ENCODE results near the gene RCN1. TPM values are rescaled to one million over a fixed set of nuclear protein-coding genes. Genes with fewer than 3 reads are reported as not detected.

The RCN1 gene
- total and polyA plus RNA-seq, 2 of the 8 experiments (the other 6 are each of a cell fraction or from before 2014, with no cell fraction given), result 45.1 to 123 TPM

GRCh38 chr11:32148895-32149294 is 58.0 kb downstream of the RCN1 start:
- POLR2A ChIA-PET (ENCODE audit: partially characterized antibody), result no interaction called here
- H3K23me2 ChIP-seq (ENCODE audit: low read depth, low read length), result no peaks in the 10 kb centered on the region
- TF ChIP-seq PHF8 (conservative IDR thresholded peaks at IDR 0.05; ENCODE audit: low read depth, low read length) (no peak), CHD2 (IDR thresholded peaks at IDR 0.05; ENCODE audit: low read length) (no peak), POU5F1 (IDR thresholded peaks at IDR 0.05; ENCODE audit: low read depth, low read length) (no peak), POLR2A (IDR thresholded peaks at IDR 0.05; ENCODE audit: control extremely low read depth in 1 of 2, low read depth in 2 of 2, low read length in 2 of 2) (no peak), RXRA (IDR thresholded peaks at IDR 0.05; ENCODE audit: insufficient read depth, low read depth, low read length) (no peak), NRF1 (IDR thresholded peaks at IDR 0.05; ENCODE audit: low read depth, low read length) (no peak), SP1 (IDR thresholded peaks at IDR 0.05; ENCODE audit: low read depth, low read length) (no peak), RAD21 (IDR thresholded peaks at IDR 0.05 in 1 of 2, conservative IDR thresholded peaks at IDR 0.05 in 1 of 2; ENCODE audit: low read depth in 2 of 2, low read length in 2 of 2) (no peak), BCL11A (IDR thresholded peaks at IDR 0.05; ENCODE audit: low read depth in 2 of 2, low read length in 2 of 2) (no peak), SAP30 (IDR thresholded peaks at IDR 0.05; ENCODE audit: insufficient read depth, insufficient replicate concordance, low read length) (no peak)

More at GRCh38 chr11:32148895-32149294, 58.0 kb downstream of the RCN1 start:
- Histone ChIP-seq H2BK120ac (replicated peaks; ENCODE audit: low read depth, low read length) (no peak overlapping the region), H3K9ac (replicated peaks in 1 of 4; ENCODE audit: extremely low read depth in 1 of 4, low read depth in 3 of 4, low read length in 3 of 4) (no peak overlapping the region), H3K4ac (replicated peaks; ENCODE audit: insufficient read length, low read depth, low read length) (no peak overlapping the region), H3K79me2 (ENCODE audit: control insufficient read depth in 1 of 2, insufficient read depth in 2 of 2, low read length in 2 of 2) (no peaks in the 10 kb centered on the region), H2AK5ac (ENCODE audit: low read depth, low read length) (no peak overlapping the region), H3K27me3 (replicated peaks in 1 of 4; ENCODE audit: control insufficient read depth in 3 of 4, extremely low read depth in 1 of 4, insufficient read depth in 3 of 4, low read length in 3 of 4) (no peaks in the 10 kb centered on the region), H2AFZ (ENCODE audit: low read length) (no peak overlapping the region), H3K36me3 (ENCODE audit: control insufficient read depth in 2 of 4, insufficient read depth in 4 of 4, low read length in 3 of 4) (no peaks in the 10 kb centered on the region), H3K4me3 (ENCODE audit: extremely low read depth in 1 of 4, insufficient read depth in 2 of 4, low read depth in 3 of 4, low read length in 4 of 4) (no peak overlapping the region), H3K79me1 (ENCODE audit: low read depth, low read length) (no peaks in the 10 kb centered on the region), H3K27ac (ENCODE audit: low read depth, low read length) (no peak overlapping the region), H4K5ac (ENCODE audit: insufficient read length, low read depth, low read length) (no peak overlapping the region), H3K9me3 (ENCODE audit: insufficient read depth in 2 of 2, low read depth in 1 of 2, low read length in 1 of 2) (peaks cover 0 to 7% of the 10 kb centered on the region in 2 experiments; a peak in 2 of 4 replicates), H4K20me1 (replicated peaks in 1 of 2; ENCODE audit: control insufficient read depth in 1 of 2, insufficient read depth in 2 of 2, low read length in 2 of 2) (no peaks in the 10 kb centered on the region), H4K8ac (ENCODE audit: extremely low read depth, insufficient read depth, low read length) (no peak overlapping the region), H3K14ac (ENCODE audit: insufficient read length) (no peak overlapping the region), H3K4me2 (ENCODE audit: insufficient read depth in 1 of 2, low read depth in 2 of 2, low read length in 2 of 2) (no peak overlapping the region), H4K91ac (replicated peaks; ENCODE audit: insufficient read length, low read length) (no peak overlapping the region), H3K23ac (ENCODE audit: insufficient read length) (no peak overlapping the region), H2BK12ac (ENCODE audit: low read depth, low read length) (no peak overlapping the region), H2BK5ac (ENCODE audit: low read depth, low read length) (no peak overlapping the region), H2BK20ac (ENCODE audit: low read length) (no peak overlapping the region), H3K18ac (ENCODE audit: extremely low read depth, low read length) (no peak overlapping the region), H2BK15ac (ENCODE audit: low read length) (no peak overlapping the region), H3K4me1 (replicated peaks in 1 of 4; ENCODE audit: control insufficient read depth in 3 of 4, insufficient read depth in 4 of 4, low read length in 3 of 4) (no peaks in the 10 kb centered on the region), H3K56ac (replicated peaks; ENCODE audit: insufficient read length, low read depth, low read length) (no peak overlapping the region)
- 86% methylated on average over 4 of the region's 4 CpGs; no CpG with 5 or more reads in 1 of the 2 experiments for WGBS, 2 experiments (ENCODE audit: extremely low coverage in 1 of 2, insufficient coverage in 1 of 2, insufficient read length in 1 of 2, insufficient replicate concordance in 2 of 2, low coverage in 1 of 2, low lambda C conversion rate in 2 of 2, missing lambda C conversion rate in 1 of 2)
- CTCF ChIA-PET (ENCODE audit: partially characterized antibody), result interaction anchor here (0.6 to 0.7 kb wide), 3 partner anchors 96 to 808 kb away, joined by 3 to 5 read pairs (median 3); no protein-coding TSS in a partner anchor
- FAIRE-seq, result no peak
- DNase-seq (ENCODE audit: low read depth in 1 of 2, low spot score in 2 of 2), result no peak

All from H1 (cell line).